ENCODE measurements around the gene KIAA1328.

The KIAA1328 gene

GRCh38 chr18:37246779-37247340 lies 417.9 kb downstream of the KIAA1328 start:
- Histone ChIP-seq H3K4me1 (ENCODE audit: control insufficient read depth, insufficient read depth, low read length) (no peaks in the 10 kb centered on the region), H3K4me3 (ENCODE audit: low read length) (no peak overlapping the region), H3K36me3 (ENCODE audit: control insufficient read depth, insufficient read depth, low read length) (no peaks in the 10 kb centered on the region), H3K27me3 (ENCODE audit: control insufficient read depth, insufficient read depth, low read length) (peaks cover 4% of the 10 kb centered on the region), H3K27ac (ENCODE audit: low read depth, low read length) (no peak overlapping the region), H3K9ac (ENCODE audit: low read length) (no peak overlapping the region)

DNA sequence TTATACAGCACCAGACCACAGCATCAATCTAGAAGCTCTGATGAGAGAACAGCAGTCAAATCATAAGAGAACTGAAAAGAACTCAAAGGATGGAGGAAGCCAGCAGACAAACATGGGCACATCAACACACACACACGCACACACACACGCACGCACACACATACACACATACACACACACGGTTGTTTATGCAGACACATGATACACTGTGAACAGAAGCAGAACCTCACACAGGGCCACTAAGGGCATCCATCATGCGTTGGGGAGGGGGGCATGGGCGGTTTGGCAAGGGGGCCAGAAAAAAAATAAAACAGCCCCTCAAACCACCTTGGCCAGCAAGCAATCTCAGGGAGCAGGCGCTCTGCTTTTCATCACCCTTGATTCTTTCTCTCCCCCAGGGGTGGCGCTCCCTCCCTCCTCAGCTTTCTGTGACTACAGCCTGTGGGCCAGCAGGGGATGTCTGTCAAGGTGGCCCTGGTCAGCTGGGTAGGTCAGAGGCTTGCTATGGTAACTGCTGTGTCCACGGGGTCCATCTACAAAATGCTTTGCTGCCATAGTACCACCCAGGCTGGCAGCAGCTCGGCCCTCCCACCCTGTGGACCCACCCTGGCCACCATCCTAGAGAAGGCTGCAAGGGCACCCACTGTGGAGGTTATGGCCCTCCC lies 418.7 kb downstream of the KIAA1328 start:
- Histone ChIP-seq H3K4me3 (ENCODE audit: low read length) (no peak overlapping the region), H3K36me3 (ENCODE audit: control insufficient read depth, insufficient read depth, low read length) (no peaks in the 10 kb centered on the region), H3K27ac (ENCODE audit: low read depth, low read length) (no peak overlapping the region), H3K9ac (ENCODE audit: low read length) (no peak overlapping the region), H3K27me3 (ENCODE audit: control insufficient read depth, insufficient read depth, low read length) (peaks cover 8% of the 10 kb centered on the region), H3K4me1 (ENCODE audit: control insufficient read depth, insufficient read depth, low read length) (no peaks in the 10 kb centered on the region)

- Histone ChIP-seq H3K27me3 (ENCODE audit: control insufficient read depth, insufficient read depth, low read length) (peaks cover 14% of the 10 kb centered on the region), H3K4me1 (ENCODE audit: control insufficient read depth, insufficient read depth, low read length) (no peaks in the 10 kb centered on the region), H3K36me3 (ENCODE audit: control insufficient read depth, insufficient read depth, low read length) (no peaks in the 10 kb centered on the region), H3K27ac (ENCODE audit: low read depth, low read length) (no peak overlapping the region), H3K9ac (ENCODE audit: low read length) (no peak overlapping the region), H3K4me3 (ENCODE audit: low read length) (no peak overlapping the region)
These were observed 419.4 kb downstream of the KIAA1328 start for GRCh38 chr18:37248281-37248680.

GRCh38 chr18:37249171-37249886 lies 420.4 kb downstream of the KIAA1328 start:
- H3K4me1 ChIP-seq (ENCODE audit: control insufficient read depth, insufficient read depth, low read length) = no peaks in the 10 kb centered on the region
- no peak overlapping the region for H3K4me3 ChIP-seq (ENCODE audit: low read length)
- peaks cover 18% of the 10 kb centered on the region for H3K27me3 ChIP-seq (ENCODE audit: control insufficient read depth, insufficient read depth, low read length)
- H3K36me3 ChIP-seq (ENCODE audit: control insufficient read depth, insufficient read depth, low read length) = no peaks in the 10 kb centered on the region
- no peak overlapping the region for H3K27ac ChIP-seq (ENCODE audit: low read depth, low read length)
- no peak overlapping the region for H3K9ac ChIP-seq (ENCODE audit: low read length)

GRCh38 chr18:37249895-37250618 lies 421.1 kb downstream of the KIAA1328 start:
- Histone ChIP-seq H3K4me3 (ENCODE audit: low read length) (no peak overlapping the region), H3K27ac (ENCODE audit: low read depth, low read length) (no peak overlapping the region), H3K27me3 (ENCODE audit: control insufficient read depth, insufficient read depth, low read length) (peaks cover 17% of the 10 kb centered on the region), H3K9ac (ENCODE audit: low read length) (no peak overlapping the region), H3K4me1 (ENCODE audit: control insufficient read depth, insufficient read depth, low read length) (no peaks in the 10 kb centered on the region), H3K36me3 (ENCODE audit: control insufficient read depth, insufficient read depth, low read length) (no peaks in the 10 kb centered on the region)

DNA sequence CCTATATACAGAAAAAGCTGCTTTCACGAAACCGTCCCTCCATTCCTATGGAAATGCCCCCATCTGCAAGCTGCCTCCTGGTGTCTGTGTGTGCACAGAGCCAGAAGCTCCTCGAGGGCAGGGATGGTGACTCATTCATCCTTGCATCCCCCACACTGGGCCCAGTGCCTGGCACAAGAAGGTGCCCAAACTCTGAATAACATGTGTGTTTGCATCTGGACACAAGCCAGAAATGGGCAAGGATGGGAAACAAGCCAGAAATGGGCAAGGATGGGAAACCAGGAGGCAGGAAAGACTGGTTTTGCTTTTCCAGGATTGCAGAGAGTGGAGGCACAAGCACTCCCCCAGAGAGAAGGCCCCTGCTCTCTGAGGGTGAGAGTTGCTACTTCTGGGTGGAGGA lies 422.8 kb downstream of the KIAA1328 start:
- H3K4me1 ChIP-seq (ENCODE audit: control insufficient read depth, insufficient read depth, low read length) = no peaks in the 10 kb centered on the region
- no peak overlapping the region for H3K27ac ChIP-seq (ENCODE audit: low read depth, low read length)
- H3K27me3 ChIP-seq (ENCODE audit: control insufficient read depth, insufficient read depth, low read length) = peaks cover 17% of the 10 kb centered on the region
- H3K4me3 ChIP-seq (ENCODE audit: low read length) = no peak overlapping the region
- no peak overlapping the region for H3K9ac ChIP-seq (ENCODE audit: low read length)
- H3K36me3 ChIP-seq (ENCODE audit: control insufficient read depth, insufficient read depth, low read length) = no peaks in the 10 kb centered on the region

GRCh38 chr18:37252342-37252741 lies 423.4 kb downstream of the KIAA1328 start:
- Histone ChIP-seq H3K4me3 (ENCODE audit: low read length) (no peak overlapping the region), H3K9ac (ENCODE audit: low read length) (no peak overlapping the region), H3K36me3 (ENCODE audit: control insufficient read depth, insufficient read depth, low read length) (no peaks in the 10 kb centered on the region), H3K4me1 (ENCODE audit: control insufficient read depth, insufficient read depth, low read length) (no peaks in the 10 kb centered on the region), H3K27me3 (ENCODE audit: control insufficient read depth, insufficient read depth, low read length) (peaks cover 17% of the 10 kb centered on the region), H3K27ac (ENCODE audit: low read depth, low read length) (no peak overlapping the region)

GRCh38 chr18:37252854-37253393 lies 424.0 kb downstream of the KIAA1328 start:
- Histone ChIP-seq H3K4me1 (ENCODE audit: control insufficient read depth, insufficient read depth, low read length) (no peaks in the 10 kb centered on the region), H3K36me3 (ENCODE audit: control insufficient read depth, insufficient read depth, low read length) (no peaks in the 10 kb centered on the region), H3K27ac (ENCODE audit: low read depth, low read length) (no peak overlapping the region), H3K9ac (ENCODE audit: low read length) (no peak overlapping the region), H3K4me3 (ENCODE audit: low read length) (no peak overlapping the region), H3K27me3 (ENCODE audit: control insufficient read depth, insufficient read depth, low read length) (peaks cover 17% of the 10 kb centered on the region)

DNA sequence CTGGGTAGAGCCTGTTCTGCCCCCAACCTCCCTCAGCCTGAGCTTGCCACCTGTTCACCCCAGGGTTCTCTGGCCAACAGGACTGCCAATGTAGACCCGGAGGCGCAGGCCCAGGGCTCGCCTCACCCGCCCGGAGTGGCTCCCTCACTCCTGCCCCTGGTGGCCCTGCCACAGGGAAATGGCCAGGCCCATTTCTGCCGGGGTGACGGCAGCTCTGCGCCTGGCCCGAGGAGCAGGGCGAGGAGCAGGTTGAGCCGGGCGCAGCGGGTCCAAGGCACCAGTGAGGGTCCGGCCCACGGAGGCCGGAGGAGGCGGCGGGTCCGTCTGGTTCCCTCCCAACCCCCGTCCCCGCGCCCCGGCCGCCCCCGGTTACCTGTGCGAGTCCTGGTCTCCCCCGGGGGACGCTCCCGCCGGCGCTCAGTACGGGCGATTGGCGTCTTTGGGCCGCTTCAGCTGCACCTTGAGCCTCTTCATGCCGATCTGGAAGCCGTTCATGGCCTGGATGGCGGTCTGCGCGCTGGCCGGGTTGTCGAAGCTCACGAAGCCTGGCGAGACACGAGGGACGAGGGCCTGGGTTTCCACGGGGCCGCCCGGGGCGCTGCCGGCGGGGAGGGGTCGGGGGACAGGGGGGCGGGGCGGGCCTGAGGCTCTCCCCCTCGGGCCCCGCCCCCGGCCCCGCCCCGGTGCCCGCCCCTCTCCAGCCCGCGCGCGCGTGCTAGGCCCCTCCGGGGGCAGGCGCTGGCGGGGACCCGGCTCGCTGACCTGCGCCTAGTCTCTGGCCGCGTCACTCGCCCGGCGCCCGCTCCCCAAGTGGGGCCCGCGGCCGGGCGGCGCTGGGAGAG lies 424.7 kb downstream of the KIAA1328 start:
- no peaks in the 10 kb centered on the region for H3K36me3 ChIP-seq (ENCODE audit: control insufficient read depth, insufficient read depth, low read length)
- H3K9ac ChIP-seq (ENCODE audit: low read length) = no peak overlapping the region
- H3K4me3 ChIP-seq (ENCODE audit: low read length) = no peak overlapping the region
- no peaks in the 10 kb centered on the region for H3K4me1 ChIP-seq (ENCODE audit: control insufficient read depth, insufficient read depth, low read length)
- peaks cover 17% of the 10 kb centered on the region for H3K27me3 ChIP-seq (ENCODE audit: control insufficient read depth, insufficient read depth, low read length)
- H3K27ac ChIP-seq (ENCODE audit: low read depth, low read length) = no peak overlapping the region

DNA sequence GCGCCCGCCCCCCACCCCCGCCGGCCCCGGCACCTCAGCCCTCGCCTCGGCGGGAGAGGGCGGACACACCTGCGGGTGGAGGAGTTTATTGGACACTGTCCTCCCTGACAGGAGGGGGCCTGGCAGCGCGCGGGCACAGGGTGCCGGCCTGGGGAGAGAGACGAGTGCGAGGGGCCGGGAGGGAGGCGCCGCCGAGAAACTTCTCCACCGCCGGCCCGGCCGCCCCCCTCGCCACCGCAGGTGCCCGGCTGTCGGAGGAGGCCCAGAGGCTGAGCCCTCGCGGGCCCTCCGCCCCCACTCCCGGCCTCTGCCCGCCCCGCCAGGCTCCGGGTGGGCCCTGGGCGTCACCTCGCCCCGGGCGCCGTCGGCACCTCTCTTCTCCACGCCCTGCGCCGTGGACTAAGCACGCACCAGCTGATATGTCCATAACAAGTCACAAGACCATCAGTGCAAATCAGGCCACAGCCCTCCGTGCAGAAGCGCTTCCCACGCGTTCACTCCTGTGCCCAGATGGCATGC lies 425.4 kb downstream of the KIAA1328 start:
- peak overlapping the region; percentile 15 for H3K4me3 ChIP-seq (ENCODE audit: low read length)
- no peak overlapping the region for H3K9ac ChIP-seq (ENCODE audit: low read length)
- H3K27me3 ChIP-seq (ENCODE audit: control insufficient read depth, insufficient read depth, low read length) = peaks cover 17% of the 10 kb centered on the region
- no peaks in the 10 kb centered on the region for H3K36me3 ChIP-seq (ENCODE audit: control insufficient read depth, insufficient read depth, low read length)
- H3K4me1 ChIP-seq (ENCODE audit: control insufficient read depth, insufficient read depth, low read length) = no peaks in the 10 kb centered on the region
- H3K27ac ChIP-seq (ENCODE audit: low read depth, low read length) = no peak overlapping the region

GRCh38 chr18:37254973-37255372 lies 426.0 kb downstream of the KIAA1328 start:
- no peaks in the 10 kb centered on the region for H3K4me1 ChIP-seq (ENCODE audit: control insufficient read depth, insufficient read depth, low read length)
- H3K4me3 ChIP-seq (ENCODE audit: low read length) = no peak overlapping the region
- peaks cover 17% of the 10 kb centered on the region for H3K27me3 ChIP-seq (ENCODE audit: control insufficient read depth, insufficient read depth, low read length)
- no peak overlapping the region for H3K9ac ChIP-seq (ENCODE audit: low read length)
- no peaks in the 10 kb centered on the region for H3K36me3 ChIP-seq (ENCODE audit: control insufficient read depth, insufficient read depth, low read length)
- H3K27ac ChIP-seq (ENCODE audit: low read depth, low read length) = no peak overlapping the region
